Stimulated activated CD4-positive, alpha-beta T cell treated with anti-CD3 and anti-CD28 coated beads, TNF-alpha, amount 100 ng/mL, for 24 hours (primary cell): Measurements from ENCODE around the gene HAND2.

Source experiments
- DNase-seq, 3 experiments: peaks; one replicate each; pipeline ENCODE4 v3.0.0-alpha.2; 2020; ENCODE audit warnings: low read depth in 3 of 3

HAND2 gene

GRCh38 chr4:173477016-173477415 lies 53.0 kb downstream of the HAND2 start:
- no peak for DNase-seq
